HG03442 (cell line): ENCODE data around the gene CCNI.
"Not testable (repeated sequence)": the region's sequence is repeated elsewhere in the genome, so short reads cannot be mapped to it uniquely, and the experiment has no call there.

Experiments
- ATAC-seq: cut with Tn5 transposase; IDR thresholded peaks from one replicate; pipeline ENCODE4 v1.9.1; 2021; ENCODE audit warnings: mild to moderate bottlenecking, moderate library complexity; ENCODE audit not compliant: unreplicated experiment

CCNI gene

DNA sequence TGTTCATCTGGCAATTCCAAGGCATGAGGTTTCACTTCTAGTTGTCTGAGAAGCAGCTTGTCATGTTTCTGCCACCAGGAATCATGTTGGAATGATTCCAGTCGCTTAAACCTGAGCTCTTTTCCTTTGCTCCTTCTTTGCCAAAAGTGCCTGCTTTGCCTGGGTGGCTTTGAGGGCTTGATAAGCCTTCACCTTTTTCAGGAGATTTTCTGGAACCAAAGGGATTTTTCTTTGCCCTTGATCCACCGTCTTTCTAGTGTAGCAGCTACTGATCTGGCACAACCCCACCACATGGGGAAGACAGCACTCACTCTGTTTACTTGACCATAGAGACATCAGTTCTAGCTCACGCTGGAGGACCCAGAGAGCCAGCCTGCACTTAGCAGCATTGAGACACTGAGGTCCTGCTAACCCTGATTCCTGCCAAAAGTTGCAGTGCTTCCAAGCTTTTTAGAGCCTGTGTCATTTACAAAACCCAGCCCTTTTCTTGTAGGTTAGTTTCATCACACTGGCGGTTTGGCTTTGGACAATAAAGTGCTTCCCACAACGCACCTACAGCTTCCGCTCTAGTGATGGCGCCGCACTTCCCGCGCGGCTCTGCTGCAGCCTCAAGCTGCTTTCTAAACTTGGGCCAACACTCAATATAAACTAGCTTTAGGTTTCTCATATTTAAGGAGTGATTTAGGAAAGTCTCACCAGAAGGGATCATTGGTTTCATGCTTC is 7.3 kb upstream of the CCNI start:
- no peak for ATAC-seq

- ATAC-seq = not testable (repeated sequence)
These were observed 5.0 kb upstream of the CCNI start for GRCh38 chr4:77080806-77081205.

DNA sequence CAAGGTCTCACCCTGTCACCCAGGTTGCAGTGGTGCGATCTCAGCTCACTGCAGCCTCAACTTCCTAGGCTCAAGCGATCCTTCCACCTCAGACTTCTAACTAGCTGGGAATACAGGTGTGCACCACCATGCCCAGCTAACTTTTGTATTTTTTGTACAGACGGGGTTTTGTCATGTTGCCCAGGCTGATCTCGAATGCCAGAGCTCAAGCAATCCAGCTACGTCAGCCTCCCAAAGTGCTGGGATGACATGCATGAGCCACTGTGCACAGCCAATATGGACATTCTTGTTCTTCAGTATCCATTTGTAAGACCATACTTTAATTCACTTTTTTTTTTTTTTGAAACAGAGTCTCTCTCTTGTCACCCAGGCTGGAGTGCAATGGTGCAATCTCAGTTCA is 3.5 kb upstream of the CCNI start:
- no peak for ATAC-seq

DNA sequence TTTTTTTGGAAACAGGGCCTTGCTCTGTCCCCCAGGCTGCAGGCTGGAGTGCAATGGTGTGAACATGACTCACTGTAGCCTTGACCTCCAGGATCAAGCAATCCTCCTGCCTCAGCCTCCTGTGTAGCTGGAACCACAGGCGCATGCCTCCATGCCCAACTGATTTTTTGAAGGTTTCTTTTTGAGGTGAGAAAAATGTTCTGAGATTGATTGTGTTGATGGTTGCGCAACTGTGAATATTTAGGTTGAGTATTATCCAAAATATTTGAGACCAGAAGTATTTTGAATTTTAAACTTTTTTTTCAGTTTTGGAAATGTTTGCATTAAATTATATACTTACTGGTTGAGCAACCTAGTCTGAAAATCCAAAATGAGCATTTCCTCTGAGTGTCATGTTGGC is 2.6 kb upstream of the CCNI start:
- no peak for ATAC-seq

GRCh38 chr4:77076889-77077635 is 1.3 kb upstream of the CCNI start:
- ATAC-seq = no peak

DNA sequence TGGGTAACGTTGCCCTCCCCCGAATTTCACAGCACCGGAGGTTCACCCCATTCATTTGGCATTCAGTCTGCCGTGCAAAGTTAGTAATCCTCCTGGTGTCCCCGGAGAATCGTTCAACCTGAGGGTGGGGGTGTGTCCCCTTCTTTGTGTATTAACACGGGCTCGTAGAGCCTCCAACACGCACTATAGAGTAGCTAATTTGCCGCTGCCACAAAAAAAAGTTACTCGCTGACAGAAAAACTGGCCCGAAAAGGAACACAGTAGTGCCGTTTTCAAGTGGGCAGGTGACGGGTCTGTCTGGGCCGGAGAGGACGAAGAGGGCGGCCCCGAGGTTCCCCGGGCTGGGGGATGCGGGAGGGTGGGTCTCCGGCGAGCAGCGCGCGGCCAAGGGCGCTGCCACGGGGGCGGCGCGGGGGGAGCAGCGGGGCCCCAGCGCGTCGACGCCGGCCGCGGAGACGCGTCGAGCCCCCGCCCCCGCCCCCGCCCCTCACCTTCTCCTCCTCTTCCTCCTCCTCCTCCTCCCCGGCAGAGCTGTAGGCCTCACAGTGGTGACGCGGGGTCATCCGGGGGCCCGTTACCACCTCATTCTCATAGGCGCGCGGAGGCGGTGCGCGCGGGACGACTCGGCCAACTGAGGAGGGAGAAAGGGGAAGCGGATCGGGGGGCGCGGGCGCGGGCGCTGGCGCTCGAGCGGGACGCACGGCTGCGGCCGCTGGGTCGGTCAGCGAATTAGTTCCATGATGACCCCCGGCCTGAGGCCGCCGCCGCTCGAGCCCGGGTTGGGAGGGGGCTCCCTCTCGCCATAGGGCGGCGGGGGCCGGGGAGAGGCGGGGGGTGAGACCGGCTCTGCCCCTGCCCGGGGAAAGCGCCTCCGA is 571 bp downstream of the CCNI start:
- peak; percentile 53 for ATAC-seq

DNA sequence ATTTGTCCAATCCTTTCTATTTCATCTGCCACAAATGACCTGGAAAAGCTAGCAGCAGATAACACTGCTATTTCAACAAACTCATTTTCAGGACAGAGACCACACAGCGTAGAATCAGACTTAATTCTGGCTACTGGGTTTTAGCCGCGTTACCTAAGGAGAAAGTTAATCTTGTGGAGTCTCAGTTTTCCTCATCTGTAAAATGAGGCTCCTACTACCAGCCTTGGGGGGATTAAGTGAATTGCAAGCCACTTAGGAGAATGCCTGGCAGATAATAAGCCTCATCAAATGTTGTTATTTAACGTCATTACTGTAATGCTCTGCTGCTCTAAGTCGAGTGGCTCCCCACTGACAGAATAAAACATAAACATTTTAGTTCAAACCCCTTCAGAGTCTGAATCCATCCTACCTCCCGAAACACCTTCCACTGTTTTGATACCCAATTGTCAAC is 1.4 kb downstream of the CCNI start:
- ATAC-seq = no peak

DNA sequence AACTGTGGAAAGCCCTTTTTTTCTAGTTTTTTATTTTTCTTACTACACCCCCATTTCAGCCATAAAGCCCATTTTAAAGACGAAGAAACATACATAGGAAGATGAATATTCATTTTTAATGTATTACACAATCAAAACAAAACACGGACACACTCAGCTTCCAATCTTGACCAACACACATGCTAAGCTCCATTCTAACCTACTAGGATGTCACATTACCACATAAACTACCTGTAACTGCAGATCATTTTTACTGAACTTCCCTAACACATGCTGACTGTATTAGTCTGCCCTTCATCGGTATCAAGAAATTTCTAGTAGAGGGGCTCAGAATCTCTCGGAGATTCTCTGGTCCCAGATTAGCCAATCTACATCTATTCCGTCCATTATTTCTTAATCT is 1.8 kb downstream of the CCNI start:
- no peak for ATAC-seq

GRCh38 chr4:77073106-77073809 is 2.5 kb downstream of the CCNI start:
- no peak for ATAC-seq

DNA sequence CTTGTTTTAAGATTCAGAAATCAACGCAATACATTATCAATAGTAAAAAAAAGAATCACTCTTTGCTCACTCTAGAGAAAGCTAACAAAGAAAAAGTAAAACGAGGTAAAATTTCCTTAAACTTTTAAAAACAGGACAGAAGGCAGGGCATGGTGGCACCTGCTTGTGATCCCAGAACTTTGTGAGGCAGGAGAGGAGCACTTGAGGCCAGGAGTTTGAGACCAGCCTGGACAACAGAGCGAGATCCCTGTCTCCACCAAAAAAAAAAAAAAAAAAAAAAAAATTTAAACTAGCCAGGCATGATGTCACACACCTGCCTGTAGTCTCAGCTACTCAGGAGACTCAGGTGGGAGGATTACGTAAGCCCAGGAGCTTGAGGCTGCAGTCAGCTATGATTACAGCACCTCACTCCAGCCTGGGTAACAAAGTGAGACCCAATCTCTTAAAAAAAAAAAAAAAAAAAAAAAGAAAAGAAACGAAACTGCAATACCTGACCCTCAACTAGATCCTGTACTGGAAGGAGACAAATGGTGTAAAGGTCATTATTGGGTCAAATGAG is 3.5 kb downstream of the CCNI start:
- no peak for ATAC-seq

- peak; percentile 31 for ATAC-seq
These were observed 6.3 kb downstream of the CCNI start for GRCh38 chr4:77069514-77069913.

DNA sequence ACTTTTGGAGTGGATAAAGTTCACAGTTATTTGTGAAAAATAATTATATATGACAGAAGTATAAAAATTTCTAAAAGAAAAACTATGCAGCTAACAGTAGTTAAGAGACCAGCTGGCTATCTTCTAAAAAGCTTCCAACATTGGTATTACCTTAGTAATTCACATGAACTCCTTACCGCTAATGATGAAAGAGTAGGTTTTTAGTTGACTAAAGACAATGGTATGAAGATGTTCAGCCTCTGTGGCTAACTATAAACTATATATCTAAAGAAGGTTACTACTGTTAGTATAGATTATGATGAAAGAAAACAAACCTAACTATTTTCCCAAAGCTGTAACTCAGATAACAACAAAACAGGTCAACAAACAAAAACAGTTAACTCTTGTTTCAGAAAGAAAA is 10.4 kb downstream of the CCNI start:
- no peak for ATAC-seq

DNA sequence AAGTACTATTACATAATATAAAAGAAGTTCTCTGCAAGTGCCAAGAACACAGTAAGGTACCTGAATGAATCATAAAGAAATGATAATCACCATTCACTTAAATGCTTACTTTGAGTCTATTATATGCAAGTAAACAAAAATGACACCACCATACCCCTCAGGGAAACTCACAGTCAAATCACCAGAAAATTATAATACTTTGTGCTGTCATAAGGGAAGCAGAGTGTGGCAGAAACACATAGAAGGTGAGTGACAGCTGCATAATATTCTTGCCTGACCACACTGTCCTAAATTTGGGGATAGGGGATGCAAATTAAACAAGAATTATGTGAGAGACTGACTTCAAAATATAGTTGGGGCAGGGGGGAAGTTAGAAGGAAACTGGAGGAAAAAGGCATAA is 12.9 kb downstream of the CCNI start:
- no peak for ATAC-seq

- ATAC-seq = no peak
These were observed 23.4 kb downstream of the CCNI start for GRCh38 chr4:77052352-77052751.

DNA sequence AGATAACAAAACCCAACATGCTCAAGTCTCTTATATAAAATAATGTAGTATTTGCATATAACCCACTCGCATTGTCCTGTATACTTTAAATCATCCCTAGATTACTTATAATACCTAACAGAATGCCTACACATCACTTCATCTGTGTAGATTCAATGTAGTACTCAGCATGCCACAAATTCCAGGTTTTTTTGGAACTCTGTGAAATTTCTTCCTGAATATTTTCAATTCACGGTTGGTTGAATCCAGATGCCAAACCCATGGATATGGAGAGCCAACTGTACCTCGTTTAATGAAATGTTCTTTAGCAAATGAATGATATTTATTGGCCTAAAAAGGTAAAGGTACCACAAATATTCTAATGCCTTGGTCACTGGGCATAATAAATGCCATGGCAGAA is 24.8 kb downstream of the CCNI start:
- no peak for ATAC-seq

GRCh38 chr4:77047037-77047436 is 28.8 kb downstream of the CCNI start:
- ATAC-seq = no peak

DNA sequence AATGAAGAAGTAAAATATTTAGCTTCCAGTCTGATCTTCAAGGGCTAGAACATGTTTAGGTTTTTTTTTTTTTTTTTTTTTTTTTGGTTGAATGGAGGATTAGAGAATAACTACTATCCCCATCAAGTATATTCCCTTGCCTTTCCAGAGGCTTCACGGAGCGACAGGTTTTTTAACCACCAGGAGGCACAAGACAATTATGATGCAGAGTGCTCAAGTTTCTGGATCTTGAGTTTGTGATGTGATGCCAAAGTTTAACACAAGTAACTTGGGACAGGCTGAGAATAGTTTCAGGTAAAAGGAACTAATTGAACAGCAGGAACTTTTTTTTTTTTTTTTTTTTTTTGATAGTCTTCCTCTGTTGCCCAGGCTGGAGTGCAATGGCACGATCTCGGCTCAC is 30.3 kb downstream of the CCNI start:
- no peak for ATAC-seq

- no peak for ATAC-seq
These were observed 31.2 kb downstream of the CCNI start for GRCh38 chr4:77044461-77045150.

DNA sequence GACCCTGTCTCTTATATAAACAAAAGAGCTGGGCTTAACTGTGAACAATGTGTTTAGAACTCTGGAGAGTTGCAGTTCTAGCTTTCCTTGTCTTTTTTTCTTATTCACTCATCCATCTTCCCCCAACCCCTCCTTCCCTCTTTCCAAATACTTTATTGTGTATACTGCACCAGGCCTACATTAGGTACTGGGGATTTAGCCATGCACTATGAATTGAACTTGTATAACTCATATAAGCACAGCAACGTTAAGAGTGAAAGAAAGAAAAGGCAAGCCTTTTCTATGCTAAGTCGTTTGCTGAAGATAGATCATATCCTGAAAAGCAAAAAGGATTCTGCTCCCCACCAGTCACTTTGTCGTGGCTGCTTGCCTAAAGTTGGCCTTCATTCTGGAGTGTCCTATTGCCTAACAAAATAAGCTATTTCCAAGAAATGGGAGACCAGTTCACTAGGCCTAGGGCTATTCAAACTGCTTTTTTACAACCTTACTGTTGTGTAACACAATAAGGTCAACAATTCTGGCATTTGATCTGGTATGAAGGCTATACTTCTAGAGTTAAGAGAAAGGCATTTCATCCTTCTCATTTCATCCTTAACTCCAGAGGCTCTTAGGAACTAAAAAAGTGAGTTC is 32.2 kb downstream of the CCNI start:
- no peak for ATAC-seq
